Lower leg skin (tissue), 3 donors: ENCODE results near the gene MAGI3.

ENCODE experiments used
- POLR2A ChIP-seq, 2 donors: fragments of 450-650 bp; IDR thresholded peaks; one replicate each; pipeline ENCODE4 v1.6.1; 2016 to 2017; ENCODE audit warnings: antibody characterized with exemption in 2 of 2, mild to moderate bottlenecking in 1 of 2, moderate library complexity in 1 of 2
- TF ChIP-seq, protein P1 (sequence below), 3 donors: fragments of 450-650 bp; IDR thresholded peaks; one replicate each; pipeline ENCODE4 v1.5.1; 2016; ENCODE audit warnings: antibody characterized with exemption in 3 of 3, mild to moderate bottlenecking in 3 of 3, moderate library complexity in 2 of 3

DNA sequence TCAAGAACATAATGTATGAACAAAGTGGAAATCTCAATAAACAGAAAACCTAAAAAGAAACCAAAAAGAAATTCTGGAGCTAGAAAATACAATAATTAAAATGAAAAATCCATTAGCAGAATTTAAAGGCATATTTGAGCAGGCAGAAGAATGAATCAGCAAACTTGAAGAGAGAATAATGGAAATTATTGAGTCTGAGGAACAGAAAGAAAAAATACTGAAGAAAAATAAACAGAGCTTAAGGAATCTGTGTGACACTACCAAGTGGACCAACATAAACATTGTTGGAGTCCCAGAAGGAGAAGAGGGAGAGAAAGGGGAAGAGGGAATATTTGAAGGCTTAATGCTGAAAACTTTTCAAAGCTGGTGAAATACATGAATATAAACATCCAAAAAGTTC is 54.5 kb downstream of the MAGI3 start:
- TF ChIP-seq, protein P1, sequence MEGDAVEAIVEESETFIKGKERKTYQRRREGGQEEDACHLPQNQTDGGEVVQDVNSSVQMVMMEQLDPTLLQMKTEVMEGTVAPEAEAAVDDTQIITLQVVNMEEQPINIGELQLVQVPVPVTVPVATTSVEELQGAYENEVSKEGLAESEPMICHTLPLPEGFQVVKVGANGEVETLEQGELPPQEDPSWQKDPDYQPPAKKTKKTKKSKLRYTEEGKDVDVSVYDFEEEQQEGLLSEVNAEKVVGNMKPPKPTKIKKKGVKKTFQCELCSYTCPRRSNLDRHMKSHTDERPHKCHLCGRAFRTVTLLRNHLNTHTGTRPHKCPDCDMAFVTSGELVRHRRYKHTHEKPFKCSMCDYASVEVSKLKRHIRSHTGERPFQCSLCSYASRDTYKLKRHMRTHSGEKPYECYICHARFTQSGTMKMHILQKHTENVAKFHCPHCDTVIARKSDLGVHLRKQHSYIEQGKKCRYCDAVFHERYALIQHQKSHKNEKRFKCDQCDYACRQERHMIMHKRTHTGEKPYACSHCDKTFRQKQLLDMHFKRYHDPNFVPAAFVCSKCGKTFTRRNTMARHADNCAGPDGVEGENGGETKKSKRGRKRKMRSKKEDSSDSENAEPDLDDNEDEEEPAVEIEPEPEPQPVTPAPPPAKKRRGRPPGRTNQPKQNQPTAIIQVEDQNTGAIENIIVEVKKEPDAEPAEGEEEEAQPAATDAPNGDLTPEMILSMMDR (IDR thresholded peaks at IDR 0.05): no peak
- no peak for TF ChIP-seq POLR2A (IDR thresholded peaks at IDR 0.05)
